GM23248 (cell line): ENCODE measurements around the gene CXCL3. TPM values are rescaled to one million over a fixed set of nuclear protein-coding genes. Genes with fewer than 3 reads are reported as not detected.

Source experiments
- DNase-seq: peaks from one replicate; pipeline ENCODE4 v3.0.0-alpha.2; 2015
- H2AFZ ChIP-seq: fragments of 200-600 bp; sonication (generic); 2 replicates; pipeline ENCODE4 v1.6.1; 2016; ENCODE audit warnings: antibody characterized with exemption
- H3F3A ChIP-seq: fragments of 200-600 bp; sonication (generic); 2 replicates; pipeline ENCODE4 v1.6.1; 2016; ENCODE audit warnings: mild to moderate bottlenecking, antibody characterized with exemption, mixed run types; ENCODE audit not compliant: insufficient read depth
- H3K27ac ChIP-seq: fragments of 200-600 bp; sonication (generic); 2 replicates; pipeline ENCODE4 v1.5.1; 2016; ENCODE audit warnings: mild to moderate bottlenecking
- H3K27me3 ChIP-seq: fragments of 200-600 bp; sonication (generic); replicated peaks from 2 replicates; pipeline ENCODE4 v1.6.1; 2016; ENCODE audit warnings: mild to moderate bottlenecking; ENCODE audit not compliant: insufficient read depth
- H3K36me3 ChIP-seq: fragments of 200-600 bp; sonication (generic); 2 replicates; pipeline ENCODE4 v1.6.1; 2016; ENCODE audit warnings: low read depth, mild to moderate bottlenecking
- H3K4me1 ChIP-seq: fragments of 200-600 bp; sonication (generic); 2 replicates; pipeline ENCODE4 v1.6.1; 2016; ENCODE audit warnings: mild to moderate bottlenecking; ENCODE audit not compliant: insufficient read depth
- H3K4me2 ChIP-seq: fragments of 200-600 bp; sonication (generic); one replicate; pipeline ENCODE4 v1.6.1; 2016; ENCODE audit warnings: mild to moderate bottlenecking; ENCODE audit not compliant: unreplicated experiment
- H3K4me3 ChIP-seq: fragments of 200-600 bp; sonication (generic); 2 replicates; pipeline ENCODE4 v1.5.1; 2016; ENCODE audit warnings: mild to moderate bottlenecking
- H3K79me2 ChIP-seq: fragments of 200-600 bp; sonication (generic); 2 replicates; pipeline ENCODE4 v1.6.1; 2016; ENCODE audit warnings: mild to moderate bottlenecking; ENCODE audit not compliant: insufficient read depth
- H3K9ac ChIP-seq: fragments of 200-600 bp; sonication (generic); 2 replicates; pipeline ENCODE4 v1.6.1; 2016; ENCODE audit warnings: mild to moderate bottlenecking
- H3K9me2 ChIP-seq: fragments of 200-600 bp; sonication (generic); 2 replicates; pipeline ENCODE4 v1.6.1; 2016; ENCODE audit warnings: mixed run types, mild to moderate bottlenecking, moderate library complexity; ENCODE audit not compliant: insufficient read depth
- H3K9me3 ChIP-seq: fragments of 200-600 bp; sonication (generic); one replicate; pipeline ENCODE4 v1.6.1; 2017; ENCODE audit warnings: low read depth
- H4K20me1 ChIP-seq: fragments of 200-600 bp; sonication (generic); 2 replicates; pipeline ENCODE4 v1.6.0; 2016; ENCODE audit not compliant: insufficient read depth
- EZH2 ChIP-seq: fragments of 200-600 bp; sonication (generic); IDR thresholded peaks from 2 replicates; pipeline ENCODE4 v1.6.1; 2018; ENCODE audit warnings: antibody characterized with exemption, mild to moderate bottlenecking; ENCODE audit not compliant: insufficient read depth, poor library complexity, severe bottlenecking
- EZH2phosphoT487 ChIP-seq: fragments of 200-600 bp; sonication (generic); IDR thresholded peaks from 2 replicates; pipeline ENCODE4 v1.6.1; 2018; ENCODE audit warnings: antibody characterized with exemption, moderate library complexity, mild to moderate bottlenecking, low read depth; ENCODE audit not compliant: insufficient read depth
- WGBS, 2 experiments: methylation state at CpG; one replicate each; pipeline ENCODE4 v1.1.6; 2015 to 2017; ENCODE audit warnings: low lambda C conversion rate in 2 of 2, low coverage in 1 of 2; ENCODE audit errors: missing lambda C conversion rate in 2 of 2; 5-methylcytosine and 5-hydroxymethylcytosine counted together
- in situ Hi-C: fragments of 300-500 bp; cut with MboI; formaldehyde crosslinking; loops from 2 replicates; pipeline ENCODE4 v1.15.0; 2020
- polyA plus RNA-seq: library from polyadenylated mRNA; unstranded; fragments of >200 nt; fragmentation: Nextera tagmentation; extraction: Ambion mirVana; gene quantifications from 2 replicates; pipeline ENCODE4 v1.2.1, GENCODE V29; 2016
- total RNA-seq: library from RNA; depleted of rRNA; stranded (reverse); fragments of >200 nt; shearing (Covaris generic); gene quantifications from 2 replicates; pipeline ENCODE4 v1.2.3, GENCODE V29; 2014

The CXCL3 gene
- total and polyA plus RNA-seq, 2 experiments from 2014 or later: 3.0 TPM; not detected in 1

DNA sequence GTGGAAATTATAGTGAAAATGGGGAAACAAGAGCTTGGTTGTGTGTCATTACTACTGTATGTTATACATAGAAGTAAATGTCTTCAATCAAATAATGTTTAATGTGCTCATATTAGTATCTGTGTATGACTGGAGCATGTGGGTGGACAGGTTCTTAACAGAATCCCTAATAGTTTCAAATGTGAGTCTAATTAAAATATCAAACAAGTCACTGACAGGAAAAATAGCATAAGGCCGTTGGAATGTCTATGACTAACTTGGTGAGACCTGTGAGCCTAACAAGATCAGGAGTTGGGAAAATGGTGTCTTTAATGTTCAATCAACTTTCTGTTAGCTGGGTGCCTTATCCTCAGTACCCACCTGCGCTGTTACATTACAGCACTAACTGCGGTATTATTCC lies 6.2 kb upstream of the CXCL3 start:
- peak; percentile 57 for DNase-seq
- in situ Hi-C loops: no loop called here

DNA sequence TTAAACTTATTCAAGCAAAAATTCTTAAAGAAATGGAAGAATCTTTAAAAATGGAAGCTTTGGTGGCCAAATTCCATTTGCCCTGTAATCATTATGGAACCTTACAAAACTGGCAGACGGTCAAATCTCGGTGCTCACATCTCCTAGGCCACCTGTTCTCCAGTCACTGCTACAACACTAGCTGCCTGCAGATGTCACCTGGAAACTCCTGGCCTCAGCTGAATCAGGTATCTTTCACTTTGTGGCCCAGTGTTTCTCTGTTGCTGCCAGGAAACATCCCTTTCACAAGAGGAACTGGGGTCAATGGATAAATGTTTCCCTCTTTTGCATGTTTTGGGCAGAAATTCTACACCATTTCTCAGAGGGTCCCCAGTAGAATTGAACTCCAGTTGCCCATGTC lies 4.2 kb upstream of the CXCL3 start:
- no peak overlapping the region for H3K4me2 ChIP-seq
- no peak overlapping the region for H3K9ac ChIP-seq
- in situ Hi-C loops: no loop called here
- no peak for TF ChIP-seq EZH2phosphoT487
- no peak for TF ChIP-seq EZH2
- peaks cover 19% of the 10 kb centered on the region for H3F3A ChIP-seq
- 77 to 83% methylated on average over 2 of the region's 2 CpGs for WGBS, 2 experiments
- peaks cover 20% of the 10 kb centered on the region for H3K4me1 ChIP-seq
- no peaks in the 10 kb centered on the region for H3K79me2 ChIP-seq
- no peak overlapping the region for H3K4me3 ChIP-seq
- H2AFZ ChIP-seq: no peak overlapping the region
- H3K27me3 ChIP-seq: no peaks in the 10 kb centered on the region
- H3K27ac ChIP-seq: no peak overlapping the region
- no peaks in the 10 kb centered on the region for H3K36me3 ChIP-seq
- no peak for DNase-seq
- no peaks in the 10 kb centered on the region for H3K9me3 ChIP-seq
- no peaks in the 10 kb centered on the region for H3K9me2 ChIP-seq
- H4K20me1 ChIP-seq: no peaks in the 10 kb centered on the region

More for the DNA sequence above, 6.2 kb upstream of the CXCL3 start:
- Histone ChIP-seq H3K4me1 (peaks cover 17% of the 10 kb centered on the region), H3K27me3 (no peaks in the 10 kb centered on the region), H3K4me2 (no peak overlapping the region), H3F3A (peaks cover 19% of the 10 kb centered on the region), H3K9me3 (no peaks in the 10 kb centered on the region), H3K36me3 (no peaks in the 10 kb centered on the region), H3K4me3 (no peak overlapping the region), H3K79me2 (no peaks in the 10 kb centered on the region), H3K9me2 (no peaks in the 10 kb centered on the region), H3K27ac (no peak overlapping the region), H3K9ac (no peak overlapping the region), H2AFZ (no peak overlapping the region), H4K20me1 (no peaks in the 10 kb centered on the region)
- 64 to 67% methylated on average over 3 of the region's 3 CpGs for WGBS, 2 experiments
- no peak for TF ChIP-seq EZH2phosphoT487
- TF ChIP-seq EZH2: no peak

GRCh38 chr4:74041418-74041817 lies 2.9 kb upstream of the CXCL3 start:
- no peak for TF ChIP-seq EZH2
- no peak for TF ChIP-seq EZH2phosphoT487
- Histone ChIP-seq H3K27ac (no peak overlapping the region), H3K79me2 (no peaks in the 10 kb centered on the region), H3K9me2 (no peaks in the 10 kb centered on the region), H3K4me3 (no peak overlapping the region), H3F3A (peaks cover 19% of the 10 kb centered on the region), H4K20me1 (no peaks in the 10 kb centered on the region), H3K9ac (no peak overlapping the region), H3K4me2 (no peak overlapping the region), H3K4me1 (peaks cover 22% of the 10 kb centered on the region), H3K36me3 (no peaks in the 10 kb centered on the region), H3K27me3 (no peaks in the 10 kb centered on the region), H3K9me3 (no peaks in the 10 kb centered on the region), H2AFZ (no peak overlapping the region)
- no peak for DNase-seq
- in situ Hi-C loops: no loop called here
- 10 to 25% methylated on average over 1 of the region's 1 CpG for WGBS, 2 experiments

DNA sequence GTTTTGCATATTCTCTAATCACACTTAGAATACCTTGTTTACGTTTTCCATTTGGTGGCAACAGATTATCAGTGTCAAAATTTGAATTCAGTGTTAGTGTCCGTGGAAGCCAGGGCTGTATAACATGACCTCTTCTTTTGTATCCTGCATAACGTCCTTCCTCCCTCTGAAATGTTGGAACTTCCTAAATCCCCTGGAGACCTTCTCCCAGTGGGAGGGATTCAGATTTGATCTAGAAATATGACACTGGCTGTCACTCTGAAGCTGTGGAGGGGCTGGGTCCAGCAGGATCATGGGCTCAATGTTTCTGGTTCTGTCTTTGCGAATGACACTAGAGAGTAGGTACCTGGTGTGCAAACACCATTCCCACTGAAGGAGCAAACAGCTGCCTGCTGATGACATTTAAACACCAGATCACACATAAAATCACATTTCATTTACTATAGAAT lies 850 bp upstream of the CXCL3 start:
- H3F3A ChIP-seq: peaks cover 10% of the 10 kb centered on the region
- WGBS, 2 experiments: 28 to 34% methylated on average over 4 of the region's 4 CpGs
- no peaks in the 10 kb centered on the region for H4K20me1 ChIP-seq
- H3K4me2 ChIP-seq: peak overlapping the region; percentile 95
- no peak for DNase-seq
- in situ Hi-C loops: no loop called here
- peak overlapping the region; percentile 95 for H3K4me3 ChIP-seq
- no peaks in the 10 kb centered on the region for H3K9me2 ChIP-seq
- no peaks in the 10 kb centered on the region for H3K9me3 ChIP-seq
- no peaks in the 10 kb centered on the region for H3K79me2 ChIP-seq
- no peaks in the 10 kb centered on the region for H3K27me3 ChIP-seq
- peaks cover 15% of the 10 kb centered on the region for H3K4me1 ChIP-seq
- TF ChIP-seq EZH2: no peak
- no peak for TF ChIP-seq EZH2phosphoT487
- peak overlapping the region; percentile 83 for H3K9ac ChIP-seq
- H2AFZ ChIP-seq: peak overlapping the region; percentile 98
- no peak overlapping the region for H3K27ac ChIP-seq
- no peaks in the 10 kb centered on the region for H3K36me3 ChIP-seq

- Histone ChIP-seq H3K36me3 (no peaks in the 10 kb centered on the region), H4K20me1 (no peaks in the 10 kb centered on the region), H3K9me3 (no peaks in the 10 kb centered on the region), H3K27me3 (no peaks in the 10 kb centered on the region), H3K4me3 (peak overlapping the region; percentile 95), H2AFZ (peak overlapping the region; percentile 98), H3K4me1 (peaks cover 15% of the 10 kb centered on the region), H3K4me2 (peak overlapping the region; percentile 95), H3K9ac (peak overlapping the region; percentile 83), H3K27ac (no peak overlapping the region), H3K79me2 (no peaks in the 10 kb centered on the region), H3F3A (peaks cover 11% of the 10 kb centered on the region; the same call in 1 of the 2 replicates), H3K9me2 (no peaks in the 10 kb centered on the region)
- in situ Hi-C loops: no loop called here
- 1 to 2% methylated on average over 17 of the region's 17 CpGs for WGBS, 2 experiments
- TF ChIP-seq EZH2phosphoT487 (no peak), EZH2 (no peak)
- DNase-seq: no peak
Observed at GRCh38 chr4:74038086-74038424, 434 bp downstream of the CXCL3 start.
